ENCODE measurements around the gene SGCA. TPM values are rescaled to one million over a fixed set of nuclear protein-coding genes. Genes with fewer than 3 reads are reported as not detected.
A peak's percentile ranks its signal among the peaks of the same experiment; 100 is the strongest.

SGCA gene
- total RNA-seq, 1 donor from 2014 or later = not detected

- Mint-ChIP-seq H3K27me3 (ENCODE audit: low read depth) (peaks cover 13% of the 10 kb centered on the region), H3K36me3 (ENCODE audit: low read depth) (no peaks in the 10 kb centered on the region), H3K9me3 (no peaks in the 10 kb centered on the region), H3K27ac (ENCODE audit: unreplicated experiment) (peak overlapping the region; percentile 81), H3K4me1 (peaks cover 83% of the 10 kb centered on the region), H3K4me3 (peak overlapping the region; percentile 27)
- DNase-seq (ENCODE audit: low read depth, low spot score) = no peak
- TF ChIP-seq, protein P1, sequence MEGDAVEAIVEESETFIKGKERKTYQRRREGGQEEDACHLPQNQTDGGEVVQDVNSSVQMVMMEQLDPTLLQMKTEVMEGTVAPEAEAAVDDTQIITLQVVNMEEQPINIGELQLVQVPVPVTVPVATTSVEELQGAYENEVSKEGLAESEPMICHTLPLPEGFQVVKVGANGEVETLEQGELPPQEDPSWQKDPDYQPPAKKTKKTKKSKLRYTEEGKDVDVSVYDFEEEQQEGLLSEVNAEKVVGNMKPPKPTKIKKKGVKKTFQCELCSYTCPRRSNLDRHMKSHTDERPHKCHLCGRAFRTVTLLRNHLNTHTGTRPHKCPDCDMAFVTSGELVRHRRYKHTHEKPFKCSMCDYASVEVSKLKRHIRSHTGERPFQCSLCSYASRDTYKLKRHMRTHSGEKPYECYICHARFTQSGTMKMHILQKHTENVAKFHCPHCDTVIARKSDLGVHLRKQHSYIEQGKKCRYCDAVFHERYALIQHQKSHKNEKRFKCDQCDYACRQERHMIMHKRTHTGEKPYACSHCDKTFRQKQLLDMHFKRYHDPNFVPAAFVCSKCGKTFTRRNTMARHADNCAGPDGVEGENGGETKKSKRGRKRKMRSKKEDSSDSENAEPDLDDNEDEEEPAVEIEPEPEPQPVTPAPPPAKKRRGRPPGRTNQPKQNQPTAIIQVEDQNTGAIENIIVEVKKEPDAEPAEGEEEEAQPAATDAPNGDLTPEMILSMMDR (conservative IDR thresholded peaks at IDR 0.05) = no peak
These were observed 43.3 kb downstream of the SGCA start for GRCh38 chr17:50209133-50209471.

DNA sequence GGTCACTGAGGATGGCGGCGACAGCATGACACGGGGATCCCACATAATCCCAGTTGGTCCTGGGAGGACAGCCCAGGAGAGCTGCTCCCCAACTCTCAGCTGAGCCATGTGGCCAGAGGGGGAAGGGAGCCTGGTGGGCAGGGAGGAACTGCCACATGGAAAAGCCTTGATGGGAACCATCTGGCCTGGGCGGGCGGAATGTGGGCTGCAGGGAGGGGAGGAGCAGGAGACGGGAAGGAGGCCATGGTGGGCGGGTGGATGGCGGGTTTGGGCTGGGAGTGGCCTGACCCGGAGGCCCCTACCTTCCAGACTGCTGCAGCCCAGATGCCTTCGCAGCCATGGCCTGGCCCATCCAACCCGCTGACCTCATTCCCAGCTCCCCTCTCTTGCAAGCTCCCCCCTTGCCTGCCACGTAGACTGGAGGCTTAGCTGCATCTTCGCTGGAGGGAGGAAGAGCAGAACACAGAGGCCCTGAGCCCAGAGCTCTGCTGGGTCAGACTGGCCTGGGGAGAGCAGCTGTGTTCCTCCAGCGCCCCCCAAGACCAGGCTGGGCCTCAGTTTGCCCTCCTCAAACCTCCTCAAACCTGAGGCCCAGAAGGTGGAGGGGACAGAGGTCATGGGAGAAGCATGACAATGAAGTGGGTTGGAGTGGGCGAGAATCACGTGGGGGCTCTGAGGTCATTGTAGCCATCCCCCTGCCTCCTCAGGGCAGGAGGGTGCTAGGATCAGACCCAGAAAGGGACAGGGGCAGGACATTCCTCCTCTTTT, 43.9 kb downstream of the SGCA start:
- H3K4me3 Mint-ChIP-seq = peak overlapping the region; percentile 27
- H3K27me3 Mint-ChIP-seq (ENCODE audit: low read depth) = peaks cover 13% of the 10 kb centered on the region
- peaks cover 83% of the 10 kb centered on the region for H3K4me1 Mint-ChIP-seq
- no peaks in the 10 kb centered on the region for H3K36me3 Mint-ChIP-seq (ENCODE audit: low read depth)
- TF ChIP-seq, protein P1 (conservative IDR thresholded peaks at IDR 0.05) = no peak
- peak overlapping the region; percentile 97 for H3K27ac Mint-ChIP-seq (ENCODE audit: unreplicated experiment)
- no peaks in the 10 kb centered on the region for H3K9me3 Mint-ChIP-seq
- peak; percentile 40 for DNase-seq (ENCODE audit: low read depth, low spot score)

GRCh38 chr17:50210240-50211225, 44.7 kb downstream of the SGCA start:
- peak; percentile 50 for DNase-seq (ENCODE audit: low read depth, low spot score)
- Mint-ChIP-seq H3K27me3 (ENCODE audit: low read depth) (peaks cover 9% of the 10 kb centered on the region), H3K36me3 (ENCODE audit: low read depth) (no peaks in the 10 kb centered on the region), H3K4me3 (peak overlapping the region; percentile 56), H3K9me3 (no peaks in the 10 kb centered on the region), H3K27ac (ENCODE audit: unreplicated experiment) (peak overlapping the region; percentile 97), H3K4me1 (peaks cover 74% of the 10 kb centered on the region)
- TF ChIP-seq, protein P1 (conservative IDR thresholded peaks at IDR 0.05) = no peak

DNA sequence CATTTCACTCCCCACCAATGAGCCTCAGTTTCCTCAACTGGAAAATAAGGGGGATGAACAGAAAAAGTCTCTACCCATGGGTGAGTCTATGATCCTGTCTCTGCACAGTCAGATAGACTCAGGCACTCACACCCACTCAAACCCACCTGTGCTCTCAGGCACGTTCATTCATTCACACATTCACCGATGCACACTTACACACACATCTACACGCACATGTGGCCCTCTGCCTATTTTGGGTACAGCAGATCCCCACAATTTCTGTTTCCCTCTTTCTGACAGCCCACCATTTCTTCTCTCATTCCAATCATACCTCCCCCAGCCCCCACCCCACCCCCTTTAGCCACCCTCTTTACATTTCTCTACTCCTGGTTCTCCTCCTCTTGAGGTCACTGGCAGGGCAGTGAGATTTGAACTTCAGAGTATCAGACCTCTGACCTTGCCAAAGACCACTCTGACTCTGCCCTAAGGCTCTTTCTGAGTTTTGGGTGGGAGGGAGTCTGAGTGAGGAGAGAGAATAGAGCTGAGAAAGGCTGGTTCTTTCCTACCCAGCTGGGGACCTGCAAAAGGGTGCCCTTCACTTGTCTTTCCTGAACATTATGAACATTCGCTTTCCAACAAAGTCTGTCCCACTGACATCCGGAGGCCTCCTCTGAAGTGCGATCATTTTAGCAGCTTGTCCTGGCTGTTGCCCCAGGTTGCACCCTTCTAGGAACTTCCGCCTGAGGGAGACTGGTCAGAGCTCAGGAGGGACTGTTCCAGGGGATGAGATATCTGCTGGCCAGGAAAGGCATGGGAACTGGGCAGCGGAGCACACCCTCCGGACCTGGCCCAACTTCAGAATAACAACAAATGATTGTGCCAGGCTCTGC, 45.7 kb downstream of the SGCA start:
- Mint-ChIP-seq H3K9me3 (no peaks in the 10 kb centered on the region), H3K27ac (ENCODE audit: unreplicated experiment) (no peak overlapping the region), H3K36me3 (ENCODE audit: low read depth) (no peaks in the 10 kb centered on the region), H3K4me1 (peaks cover 65% of the 10 kb centered on the region), H3K27me3 (ENCODE audit: low read depth) (peaks cover 9% of the 10 kb centered on the region), H3K4me3 (peak overlapping the region; percentile 39)
- TF ChIP-seq, protein P1 (conservative IDR thresholded peaks at IDR 0.05) = no peak
- DNase-seq (ENCODE audit: low read depth, low spot score) = no peak
